OCI-LY1 (cell line): ENCODE data around the gene SHC3.

Experiments
- H2AFZ ChIP-seq: fragments of 200-600 bp; sonication (generic), shearing (Covaris generic); 2 replicates; pipeline ENCODE4 v1.6.0; 2014; ENCODE audit warnings: antibody characterized with exemption, mild to moderate bottlenecking, low read length
- H3F3A ChIP-seq: fragments of 200-600 bp; sonication (generic), shearing (Covaris generic); 2 replicates; pipeline ENCODE4 v1.6.0; 2014; ENCODE audit warnings: mild to moderate bottlenecking, antibody characterized with exemption, low read length, moderate library complexity; ENCODE audit not compliant: insufficient read depth
- H3K27ac ChIP-seq: fragments of 200-600 bp; sonication (generic); 2 replicates; pipeline ENCODE4 v1.5.1; 2014; ENCODE audit warnings: low read length, mixed run types, mild to moderate bottlenecking, low read depth; ENCODE audit not compliant: poor library complexity, severe bottlenecking
- H3K27me3 ChIP-seq: fragments of 200-600 bp; sonication (generic); 2 replicates; pipeline ENCODE4 v1.6.0; 2014; ENCODE audit warnings: antibody characterized with exemption, mild to moderate bottlenecking, low read length, moderate library complexity; ENCODE audit not compliant: insufficient read depth
- H3K36me3 ChIP-seq: fragments of 200-600 bp; sonication (generic); 2 replicates; pipeline ENCODE4 v1.6.1; 2014; ENCODE audit warnings: mild to moderate bottlenecking, antibody characterized with exemption, low read length, moderate library complexity, mixed read lengths; ENCODE audit not compliant: insufficient read depth
- H3K4me1 ChIP-seq: fragments of 200-600 bp; sonication (generic); 2 replicates; pipeline ENCODE4 v1.5.1; 2014; ENCODE audit warnings: mild to moderate bottlenecking, low read length, moderate library complexity; ENCODE audit not compliant: insufficient read depth, severe bottlenecking
- H3K4me2 ChIP-seq: fragments of 200-600 bp; sonication (generic), shearing (Covaris generic); 2 replicates; pipeline ENCODE4 v1.6.1; 2014; ENCODE audit warnings: low read length
- H3K4me3 ChIP-seq: fragments of 200-600 bp; sonication (generic); 2 replicates; pipeline ENCODE4 v1.5.1; 2014; ENCODE audit warnings: low read length, low read depth, mild to moderate bottlenecking, mixed read lengths; ENCODE audit not compliant: poor library complexity, severe bottlenecking
- H3K79me2 ChIP-seq: fragments of 200-600 bp; shearing (Covaris generic); 2 replicates; pipeline ENCODE4 v1.6.1; 2016; ENCODE audit warnings: mixed run types, low read length, mixed read lengths; ENCODE audit not compliant: insufficient read depth
- H3K9ac ChIP-seq: fragments of 200-600 bp; sonication (generic), shearing (Covaris generic); 2 replicates; pipeline ENCODE4 v1.6.1; 2014; ENCODE audit warnings: mild to moderate bottlenecking, low read length, mixed read lengths
- H3K9me2 ChIP-seq: fragments of 200-600 bp; sonication (generic), shearing (Covaris generic); 2 replicates; pipeline ENCODE4 v1.6.1; 2014; ENCODE audit warnings: low read depth, mild to moderate bottlenecking, low read length, mixed read lengths
- H3K9me3 ChIP-seq: fragments of 200-600 bp; shearing (Covaris generic); 2 replicates; pipeline ENCODE4 v1.6.1; 2014; ENCODE audit warnings: low read length, mixed read lengths
- H4K20me1 ChIP-seq: fragments of 200-600 bp; sonication (generic), shearing (Covaris generic); 2 replicates; pipeline ENCODE4 v1.6.0; 2016; ENCODE audit warnings: mild to moderate bottlenecking, low read length; ENCODE audit not compliant: insufficient read depth
- CTCF ChIP-seq: fragments of 200-600 bp; sonication (generic), shearing (Covaris generic); IDR thresholded peaks from 2 replicates; pipeline ENCODE4 v1.5.1; 2017; ENCODE audit warnings: mild to moderate bottlenecking, antibody characterized with exemption, low read length, moderate library complexity, mixed read lengths
- EZH2 ChIP-seq: fragments of 200-600 bp; sonication (generic), shearing (Covaris generic); IDR thresholded peaks from 2 replicates; pipeline ENCODE4 v1.8.0; 2017; ENCODE audit warnings: borderline replicate concordance, mixed run types, mild to moderate bottlenecking, antibody characterized with exemption, low read length, moderate library complexity, mixed read lengths

Gene SHC3

GRCh38 chr9:88992556-88992955, 186.1 kb downstream of the SHC3 start:
- H4K20me1 ChIP-seq: no peaks in the 10 kb centered on the region
- H3K4me2 ChIP-seq: no peak overlapping the region
- no peak overlapping the region for H3K9ac ChIP-seq
- no peaks in the 10 kb centered on the region for H3K9me2 ChIP-seq
- H3K4me3 ChIP-seq: no peak overlapping the region
- no peaks in the 10 kb centered on the region for H3F3A ChIP-seq
- H3K79me2 ChIP-seq: no peaks in the 10 kb centered on the region
- TF ChIP-seq EZH2 (no peak), CTCF (no peak)
- H3K27me3 ChIP-seq: no peaks in the 10 kb centered on the region
- H3K27ac ChIP-seq: peak overlapping the region; percentile 85
- H3K4me1 ChIP-seq: peaks cover 69% of the 10 kb centered on the region
- 0 out of 2 replicates have a peak, but pooled peaks cover 1% of the 10 kb centered on the region for H3K36me3 ChIP-seq
- H3K9me3 ChIP-seq: 0 out of 2 replicates have a peak, but pooled peaks cover under 1% of the 10 kb centered on the region
- no peak overlapping the region for H2AFZ ChIP-seq

DNA sequence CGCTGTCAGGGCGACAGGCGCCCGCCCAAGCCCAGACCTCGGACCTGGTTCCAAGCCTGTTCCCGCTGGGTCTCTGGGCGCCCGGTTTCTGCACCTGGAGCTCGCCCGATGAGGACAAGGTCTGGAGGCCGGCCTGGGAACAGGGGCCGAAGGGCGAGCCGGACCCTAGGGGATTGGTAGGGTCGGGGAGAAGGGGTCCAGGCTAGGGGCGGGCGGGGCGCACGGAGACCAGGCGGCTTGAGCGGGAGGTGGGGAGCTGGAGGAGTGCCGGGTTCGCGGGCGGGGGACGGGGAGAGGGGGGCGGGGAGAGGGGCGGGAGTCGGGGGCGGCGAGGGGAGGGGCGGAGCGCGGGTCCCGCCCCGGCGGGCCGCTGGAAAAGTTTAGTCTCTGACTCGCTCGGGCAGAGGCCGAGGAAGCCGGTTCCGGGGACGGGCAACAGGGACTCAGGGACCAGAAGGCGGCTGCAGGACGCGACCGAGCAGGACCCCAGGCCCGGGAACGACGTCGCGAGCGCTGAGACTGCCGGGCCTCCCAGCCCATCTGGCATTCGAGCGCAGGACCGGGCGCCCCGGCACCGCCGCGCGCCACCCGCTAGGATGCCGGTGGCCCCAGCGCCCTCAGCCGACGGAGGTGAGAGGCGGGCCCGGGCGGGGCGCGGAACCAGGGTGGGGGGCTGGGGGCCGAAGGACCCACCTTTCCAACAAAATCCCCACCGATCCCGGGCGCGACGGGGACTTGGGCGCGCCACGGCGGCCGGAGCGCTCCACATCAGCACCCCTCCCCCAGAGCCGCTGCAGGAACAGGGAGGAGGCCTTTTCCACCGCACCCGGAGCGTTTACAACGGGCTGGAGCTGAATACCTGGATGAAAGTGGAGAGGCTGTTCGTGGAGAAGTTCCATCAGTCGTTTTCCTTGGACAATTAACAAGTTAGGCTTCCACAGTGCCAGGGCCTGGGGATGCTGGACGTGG, 187.3 kb downstream of the SHC3 start, which contains the start of gene S1PR3:
TSS of gene S1PR3 (plus strand) at position 403 of the 969 bp plus-strand sequence. CDS start 9,733 bp downstream, outside the sequence.
- H3K36me3 ChIP-seq: 0 out of 2 replicates have a peak, but pooled peaks cover 3% of the 10 kb centered on the region
- no peak within 1 kb of the TSS for H3K9ac ChIP-seq
- no peaks in the 10 kb centered on the region for H3K27me3 ChIP-seq
- no peak within 1 kb of the TSS for H3K4me3 ChIP-seq
- H4K20me1 ChIP-seq: no peaks in the 10 kb centered on the region
- H3F3A ChIP-seq: no peaks in the 10 kb centered on the region
- no peaks in the 10 kb centered on the region for H3K79me2 ChIP-seq
- H3K9me2 ChIP-seq: no peaks in the 10 kb centered on the region
- H3K27ac ChIP-seq: no peak within 1 kb of the TSS
- no peak within 1 kb of the TSS for H3K4me2 ChIP-seq
- H2AFZ ChIP-seq: no peak within 1 kb of the TSS
- TF ChIP-seq CTCF (no peak), EZH2 (no peak)
- H3K4me1 ChIP-seq: peaks cover 57% of the 10 kb centered on the region
- H3K9me3 ChIP-seq: peaks cover 4% of the 10 kb centered on the region; the same call in 1 of the 2 replicates

GRCh38 chr9:88990729-88991065, 187.9 kb downstream of the SHC3 start:
- Histone ChIP-seq H3K27ac (no peak overlapping the region), H4K20me1 (no peaks in the 10 kb centered on the region), H3K9ac (no peak overlapping the region), H3K9me2 (no peaks in the 10 kb centered on the region), H3K9me3 (peaks cover 4% of the 10 kb centered on the region; the same call in 1 of the 2 replicates), H3K36me3 (0 out of 2 replicates have a peak, but pooled peaks cover 3% of the 10 kb centered on the region), H3K4me3 (no peak overlapping the region), H3K27me3 (no peaks in the 10 kb centered on the region), H3K79me2 (no peaks in the 10 kb centered on the region), H3K4me1 (peaks cover 50% of the 10 kb centered on the region), H2AFZ (no peak overlapping the region), H3K4me2 (no peak overlapping the region), H3F3A (no peaks in the 10 kb centered on the region)
- no peak for TF ChIP-seq CTCF
- TF ChIP-seq EZH2: no peak
